ENCODE measurements around the gene DMRTC2.

DMRTC2 gene

GRCh38 chr19:41804336-41804735 is 40.5 kb upstream of the DMRTC2 start:
- no peak for DNase-seq (ENCODE audit: low spot score)
- in situ Hi-C loops (cut with MboI; ENCODE audit: low pct_unique_long_range_greater_than_20kb, low sequenced_read_pairs, unreplicated experiment) = no loop called here
- no peak for TF ChIP-seq CTCF (IDR thresholded peaks at IDR 0.05; ENCODE audit: extremely low read depth, insufficient read depth, missing control alignments)

GRCh38 chr19:41807176-41807575 is 37.7 kb upstream of the DMRTC2 start:
- no peak for DNase-seq (ENCODE audit: low spot score)
- TF ChIP-seq CTCF (IDR thresholded peaks at IDR 0.05; ENCODE audit: extremely low read depth, insufficient read depth, missing control alignments) = no peak
- in situ Hi-C loops (cut with MboI; ENCODE audit: low pct_unique_long_range_greater_than_20kb, low sequenced_read_pairs, unreplicated experiment) = no loop called here

GRCh38 chr19:41808663-41809566 is 35.9 kb upstream of the DMRTC2 start:
- DNase-seq (ENCODE audit: low spot score) = no peak
- in situ Hi-C loops (cut with MboI; ENCODE audit: low pct_unique_long_range_greater_than_20kb, low sequenced_read_pairs, unreplicated experiment) = no loop called here
- no peak for TF ChIP-seq CTCF (IDR thresholded peaks at IDR 0.05; ENCODE audit: extremely low read depth, insufficient read depth, missing control alignments)

GRCh38 chr19:41810301-41810700 is 34.5 kb upstream of the DMRTC2 start:
- no peak for TF ChIP-seq CTCF (IDR thresholded peaks at IDR 0.05; ENCODE audit: extremely low read depth, insufficient read depth, missing control alignments)
- no peak for DNase-seq (ENCODE audit: low spot score)
- in situ Hi-C loops (cut with MboI; ENCODE audit: low pct_unique_long_range_greater_than_20kb, low sequenced_read_pairs, unreplicated experiment) = no loop called here

GRCh38 chr19:41811036-41811435 is 33.8 kb upstream of the DMRTC2 start:
- in situ Hi-C loops (cut with MboI; ENCODE audit: low pct_unique_long_range_greater_than_20kb, low sequenced_read_pairs, unreplicated experiment) = no loop called here
- no peak for TF ChIP-seq CTCF (IDR thresholded peaks at IDR 0.05; ENCODE audit: extremely low read depth, insufficient read depth, missing control alignments)
- peak; percentile 9 for DNase-seq (ENCODE audit: low spot score)

GRCh38 chr19:41811981-41812380 is 32.9 kb upstream of the DMRTC2 start:
- DNase-seq (ENCODE audit: low spot score) = no peak
- no peak for TF ChIP-seq CTCF (IDR thresholded peaks at IDR 0.05; ENCODE audit: extremely low read depth, insufficient read depth, missing control alignments)
- in situ Hi-C loops (cut with MboI; ENCODE audit: low pct_unique_long_range_greater_than_20kb, low sequenced_read_pairs, unreplicated experiment) = no loop called here
